NK-92 (cell line): ENCODE data around the gene RNASE11.
"Not testable (repeated sequence)": the region's sequence is repeated elsewhere in the genome, so short reads cannot be mapped to it uniquely, and the experiment has no call there.

Experiments used
- DNase-seq: peaks from one replicate; lab custom pipeline; 2025; ENCODE audit not compliant: unreplicated experiment; lab: John Stamatoyannopoulos, UW

Gene RNASE11

GRCh38 chr14:20583142-20583541 lies 4.7 kb downstream of the RNASE11 start:
- no peak for DNase-seq

GRCh38 chr14:20580242-20580641 lies 7.6 kb downstream of the RNASE11 start:
- DNase-seq = no peak

GRCh38 chr14:20578784-20579502 lies 8.9 kb downstream of the RNASE11 start:
- DNase-seq = no peak

GRCh38 chr14:20578325-20578724 lies 9.5 kb downstream of the RNASE11 start:
- DNase-seq = no peak

- DNase-seq = not testable (repeated sequence)
These were observed 15.3 kb downstream of the RNASE11 start for GRCh38 chr14:20572382-20572990.

GRCh38 chr14:20570720-20571119 lies 17.1 kb downstream of the RNASE11 start:
- not testable (repeated sequence) for DNase-seq

GRCh38 chr14:20569865-20570264 lies 17.9 kb downstream of the RNASE11 start:
- DNase-seq = not testable (repeated sequence)

GRCh38 chr14:20569066-20569465 lies 18.7 kb downstream of the RNASE11 start:
- DNase-seq = no peak

GRCh38 chr14:20568393-20568792 lies 19.4 kb downstream of the RNASE11 start:
- DNase-seq = no peak

- DNase-seq = not testable (repeated sequence)
These were observed 20.6 kb downstream of the RNASE11 start for GRCh38 chr14:20567199-20567598.

- DNase-seq = no peak
These were observed 23.3 kb downstream of the RNASE11 start for GRCh38 chr14:20564501-20564997.

- DNase-seq = no peak
These were observed 23.8 kb downstream of the RNASE11 start for GRCh38 chr14:20563971-20564370.

GRCh38 chr14:20560961-20561360 lies 26.8 kb downstream of the RNASE11 start, which contains the start of gene RNASE9:
TSS of gene RNASE9 (minus strand) at chr14:20561047.
- DNase-seq = no peak

- no peak for DNase-seq
These were observed 28.3 kb downstream of the RNASE11 start for GRCh38 chr14:20559461-20559904.

GRCh38 chr14:20557212-20557542 lies 30.6 kb downstream of the RNASE11 start:
- DNase-seq = no peak

- no peak for DNase-seq
These were observed 31.1 kb downstream of the RNASE11 start for GRCh38 chr14:20556500-20557211.

- DNase-seq = no peak
These were observed 32.0 kb downstream of the RNASE11 start for GRCh38 chr14:20555845-20556244.

GRCh38 chr14:20553024-20553423 lies 34.8 kb downstream of the RNASE11 start:
- DNase-seq = no peak

- no peak for DNase-seq
These were observed 36.2 kb downstream of the RNASE11 start for GRCh38 chr14:20551606-20552005.

- DNase-seq = no peak
These were observed 36.9 kb downstream of the RNASE11 start for GRCh38 chr14:20550926-20551325.

GRCh38 chr14:20548414-20549158 lies 39.2 kb downstream of the RNASE11 start:
- no peak for DNase-seq
